GM12801 (cell line): ENCODE data around the gene MAD1L1.

Experiments
- TF ChIP-seq, protein P1 (sequence below): IDR thresholded peaks from one replicate; pipeline ENCODE4 v1.5.1; 2011; ENCODE audit warnings: control low read depth; ENCODE audit not compliant: insufficient read length; ENCODE audit errors: extremely low read depth

MAD1L1 gene

GRCh38 chr7:2041496-2042367, 191.0 kb downstream of the MAD1L1 start:
- TF ChIP-seq, protein P1, sequence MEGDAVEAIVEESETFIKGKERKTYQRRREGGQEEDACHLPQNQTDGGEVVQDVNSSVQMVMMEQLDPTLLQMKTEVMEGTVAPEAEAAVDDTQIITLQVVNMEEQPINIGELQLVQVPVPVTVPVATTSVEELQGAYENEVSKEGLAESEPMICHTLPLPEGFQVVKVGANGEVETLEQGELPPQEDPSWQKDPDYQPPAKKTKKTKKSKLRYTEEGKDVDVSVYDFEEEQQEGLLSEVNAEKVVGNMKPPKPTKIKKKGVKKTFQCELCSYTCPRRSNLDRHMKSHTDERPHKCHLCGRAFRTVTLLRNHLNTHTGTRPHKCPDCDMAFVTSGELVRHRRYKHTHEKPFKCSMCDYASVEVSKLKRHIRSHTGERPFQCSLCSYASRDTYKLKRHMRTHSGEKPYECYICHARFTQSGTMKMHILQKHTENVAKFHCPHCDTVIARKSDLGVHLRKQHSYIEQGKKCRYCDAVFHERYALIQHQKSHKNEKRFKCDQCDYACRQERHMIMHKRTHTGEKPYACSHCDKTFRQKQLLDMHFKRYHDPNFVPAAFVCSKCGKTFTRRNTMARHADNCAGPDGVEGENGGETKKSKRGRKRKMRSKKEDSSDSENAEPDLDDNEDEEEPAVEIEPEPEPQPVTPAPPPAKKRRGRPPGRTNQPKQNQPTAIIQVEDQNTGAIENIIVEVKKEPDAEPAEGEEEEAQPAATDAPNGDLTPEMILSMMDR = no peak

GRCh38 chr7:2040893-2041270, 191.9 kb downstream of the MAD1L1 start:
- TF ChIP-seq, protein P1 = no peak

DNA sequence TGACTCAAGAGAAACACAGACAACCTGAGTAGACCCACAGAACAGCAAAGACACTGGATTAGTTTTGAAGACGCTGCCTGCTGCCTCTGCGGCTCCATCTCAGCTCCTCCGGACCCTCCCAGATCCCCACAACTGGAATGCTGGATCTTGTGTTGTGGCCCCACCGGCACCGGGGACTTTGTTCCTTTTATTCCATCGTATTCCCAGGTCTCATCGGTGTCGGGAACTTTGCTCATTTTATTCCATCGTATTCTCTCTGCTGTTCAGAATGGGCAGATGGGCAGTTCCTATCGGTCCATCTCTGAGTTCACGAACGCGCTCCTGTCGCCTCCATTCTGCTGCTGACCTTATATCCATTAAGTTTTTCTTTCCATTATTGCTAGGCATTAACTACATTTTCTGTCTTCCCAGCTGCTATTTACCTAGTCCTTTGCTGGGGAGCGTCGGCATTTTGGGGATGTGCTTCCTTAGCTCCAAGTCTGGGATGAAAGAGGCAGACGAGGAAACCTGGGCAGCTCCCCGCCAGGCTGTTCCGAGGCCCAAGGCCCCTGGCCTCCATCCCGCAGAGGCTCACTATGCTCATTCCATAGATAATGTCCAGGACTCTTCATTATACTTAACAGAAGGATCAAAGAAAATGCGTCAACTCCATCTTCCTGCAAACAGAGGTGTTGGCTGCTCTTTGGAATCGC, 192.4 kb downstream of the MAD1L1 start:
- TF ChIP-seq, protein P1 = no peak

GRCh38 chr7:2038931-2039728, 193.6 kb downstream of the MAD1L1 start:
- TF ChIP-seq, protein P1 = no peak

GRCh38 chr7:2037808-2038522, 194.8 kb downstream of the MAD1L1 start:
- TF ChIP-seq, protein P1 = no peak

GRCh38 chr7:2037301-2037807, 195.4 kb downstream of the MAD1L1 start:
- TF ChIP-seq, protein P1 = no peak
